WI38 (cell line): Measurements from ENCODE around the gene TMEM82.
A peak's percentile ranks its signal among the peaks of the same experiment; 100 is the strongest.

ENCODE experiments used
- H3K4me3 ChIP-seq: 2 replicates; pipeline ENCODE4 v1.5.1; 2011; ENCODE audit warnings: low read depth, mild to moderate bottlenecking, control low read depth, low read length
- TF ChIP-seq, protein P1 (sequence below): IDR thresholded peaks from 2 replicates; pipeline ENCODE4 v1.5.1; 2012; ENCODE audit warnings: low read depth, mild to moderate bottlenecking, control low read depth, low read length

TMEM82 gene

DNA sequence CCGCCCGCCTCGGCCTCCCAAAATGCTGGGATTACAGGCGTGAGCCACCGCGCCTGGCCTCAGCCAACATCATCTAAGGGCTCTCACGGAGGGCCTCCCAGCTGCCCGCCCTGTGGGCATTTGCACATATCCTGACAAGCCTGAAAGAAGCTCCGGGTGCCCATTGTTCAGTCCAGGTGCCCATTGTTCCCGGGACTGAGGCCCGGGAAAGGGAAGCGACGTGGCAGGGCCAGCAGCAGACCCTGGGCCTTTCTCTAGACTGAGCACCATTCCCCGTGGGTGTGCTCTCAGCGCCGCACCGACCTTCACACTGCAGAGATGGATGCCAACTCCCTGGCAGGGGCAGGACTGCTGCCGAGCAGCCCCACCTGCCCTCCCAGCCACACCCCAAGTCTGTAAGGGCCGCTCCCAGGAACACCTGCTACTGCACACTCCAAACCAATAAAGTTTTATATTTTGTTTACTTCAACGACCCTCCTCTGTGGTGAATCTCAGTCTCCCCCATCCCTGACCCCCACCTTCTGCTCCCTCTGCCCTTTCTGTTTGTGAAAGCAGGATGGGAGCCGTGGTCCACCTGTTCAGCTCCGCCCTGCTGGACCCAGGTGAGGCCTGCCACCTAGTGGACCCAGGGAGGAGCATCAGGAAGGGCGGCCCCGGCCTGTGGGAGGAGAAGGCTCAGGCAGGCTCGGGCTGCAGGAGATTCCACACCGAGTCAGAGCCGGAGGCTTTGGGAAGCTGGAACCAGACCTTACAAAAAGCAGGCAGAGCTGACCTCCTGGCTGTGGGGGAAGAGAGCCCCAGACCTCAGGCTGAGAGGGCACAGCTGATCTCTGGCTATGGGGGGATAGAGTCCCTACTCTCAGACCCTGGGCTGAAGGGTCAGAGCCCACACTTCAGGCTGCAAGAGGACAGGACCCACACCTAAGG lies 1.1 kb upstream of the TMEM82 start:
- TF ChIP-seq, protein P1, sequence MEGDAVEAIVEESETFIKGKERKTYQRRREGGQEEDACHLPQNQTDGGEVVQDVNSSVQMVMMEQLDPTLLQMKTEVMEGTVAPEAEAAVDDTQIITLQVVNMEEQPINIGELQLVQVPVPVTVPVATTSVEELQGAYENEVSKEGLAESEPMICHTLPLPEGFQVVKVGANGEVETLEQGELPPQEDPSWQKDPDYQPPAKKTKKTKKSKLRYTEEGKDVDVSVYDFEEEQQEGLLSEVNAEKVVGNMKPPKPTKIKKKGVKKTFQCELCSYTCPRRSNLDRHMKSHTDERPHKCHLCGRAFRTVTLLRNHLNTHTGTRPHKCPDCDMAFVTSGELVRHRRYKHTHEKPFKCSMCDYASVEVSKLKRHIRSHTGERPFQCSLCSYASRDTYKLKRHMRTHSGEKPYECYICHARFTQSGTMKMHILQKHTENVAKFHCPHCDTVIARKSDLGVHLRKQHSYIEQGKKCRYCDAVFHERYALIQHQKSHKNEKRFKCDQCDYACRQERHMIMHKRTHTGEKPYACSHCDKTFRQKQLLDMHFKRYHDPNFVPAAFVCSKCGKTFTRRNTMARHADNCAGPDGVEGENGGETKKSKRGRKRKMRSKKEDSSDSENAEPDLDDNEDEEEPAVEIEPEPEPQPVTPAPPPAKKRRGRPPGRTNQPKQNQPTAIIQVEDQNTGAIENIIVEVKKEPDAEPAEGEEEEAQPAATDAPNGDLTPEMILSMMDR, result peak; percentile 72
- no peak overlapping the region for H3K4me3 ChIP-seq

- no peak overlapping the region for H3K4me3 ChIP-seq
- TF ChIP-seq, protein P1, result no peak
These were observed 1.9 kb downstream of the TMEM82 start for GRCh38 chr1:15744122-15744679.

DNA sequence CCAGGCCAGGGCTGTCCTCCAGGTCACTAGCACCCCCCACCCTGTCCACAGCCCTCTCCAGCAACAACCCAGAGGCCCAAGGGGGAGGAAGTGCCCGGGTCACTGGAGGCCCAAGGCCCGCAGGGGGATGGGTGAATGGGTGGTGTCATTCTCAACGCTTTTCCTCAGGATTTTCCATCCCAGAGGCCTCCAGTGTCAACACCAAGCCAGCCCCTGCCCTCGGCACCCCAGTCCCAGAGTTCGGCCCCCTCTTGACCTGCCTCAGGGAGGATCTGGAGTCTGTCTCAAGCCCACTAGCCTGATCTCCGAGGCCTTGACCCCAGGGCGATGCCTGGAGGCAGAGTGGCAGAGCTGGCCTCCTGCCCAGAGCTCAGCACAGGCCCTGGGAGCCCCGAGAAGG lies 5.1 kb downstream of the TMEM82 start:
- no peak overlapping the region for H3K4me3 ChIP-seq
- TF ChIP-seq, protein P1, result no peak

GRCh38 chr1:15748264-15748663 lies 6.0 kb downstream of the TMEM82 start:
- TF ChIP-seq, protein P1, result no peak
- no peak overlapping the region for H3K4me3 ChIP-seq

DNA sequence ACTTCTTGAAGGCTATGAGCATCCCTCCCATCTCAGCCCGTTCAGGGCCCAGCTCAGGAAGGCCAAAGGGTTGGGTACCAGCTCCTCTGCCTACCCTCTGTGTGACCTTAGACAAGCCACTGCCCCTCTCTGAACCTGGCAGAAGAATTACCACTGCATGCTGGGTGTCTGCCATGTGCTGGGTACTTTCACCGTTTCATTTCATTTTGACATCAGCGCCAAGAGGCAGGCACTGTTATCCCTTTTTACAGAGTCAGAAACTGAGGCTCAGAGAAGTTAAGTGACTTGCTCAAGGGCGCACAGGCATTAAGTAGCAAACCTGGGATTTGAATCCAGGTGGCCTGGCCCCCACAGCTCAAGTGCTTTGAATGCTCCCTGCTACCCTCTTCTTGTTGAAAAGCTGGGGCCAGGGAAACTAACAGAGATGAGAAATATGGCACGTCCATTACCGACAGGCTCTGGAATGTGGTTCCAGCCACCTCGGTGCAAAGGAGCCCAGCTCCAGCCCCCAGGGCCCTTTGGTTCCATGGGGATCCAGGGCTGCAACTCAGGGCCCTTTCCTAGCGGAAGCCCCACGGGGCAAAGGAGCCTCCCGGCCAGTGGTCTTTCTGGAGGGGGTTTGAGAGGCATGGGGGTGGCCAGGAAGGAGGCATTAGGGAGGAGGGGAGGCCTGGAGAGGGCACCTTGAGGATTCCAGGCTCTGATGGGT lies 6.5 kb downstream of the TMEM82 start:
- H3K4me3 ChIP-seq, result no peak overlapping the region
- TF ChIP-seq, protein P1, result no peak

- H3K4me3 ChIP-seq, result no peak overlapping the region
- TF ChIP-seq, protein P1, result no peak
These were observed 7.3 kb downstream of the TMEM82 start for GRCh38 chr1:15749399-15750291.
